ENCODE data around the gene AIF1L.

- TF ChIP-seq EZH2 (IDR thresholded peaks at IDR 0.05; ENCODE audit: insufficient read depth, poor library complexity, severe bottlenecking) (no peak), EZH2phosphoT487 (IDR thresholded peaks at IDR 0.05; ENCODE audit: insufficient read depth, low read depth) (no peak)
Observed at GRCh38 chr9:131062969-131063368, 33.4 kb upstream of the AIF1L start.
